ENCODE measurements around the gene DMD.

DNA sequence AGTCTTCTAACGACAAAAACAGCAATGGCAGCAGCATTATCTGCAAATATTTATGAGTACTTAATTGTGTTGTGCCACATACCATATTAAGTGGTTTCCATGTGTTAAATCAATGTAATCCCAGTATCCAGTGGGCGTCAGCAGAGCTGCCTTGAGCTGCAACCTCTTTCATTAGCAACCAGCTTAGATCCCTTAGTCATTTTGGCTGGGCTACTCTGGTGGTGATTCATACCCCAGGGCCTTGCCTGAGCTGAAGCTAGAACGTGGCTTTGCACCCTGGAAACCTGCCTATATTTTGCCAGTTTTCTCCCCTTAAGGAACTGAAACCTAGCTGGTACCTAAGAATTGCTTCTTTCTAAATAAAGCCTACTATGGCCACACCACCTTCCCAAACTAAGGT, 1665.2 kb downstream of the DMD start:
- TF ChIP-seq CTCF (IDR thresholded peaks at IDR 0.05) (no peak), EP300 (IDR thresholded peaks at IDR 0.05) (no peak), POLR2A (IDR thresholded peaks at IDR 0.05) (no peak)

Data from ovary (tissue), 3 donors.